Epithelial cell of esophagus (primary cell): ENCODE results near the gene MTUS2.

Source experiments
- DNase-seq: peaks from one replicate; pipeline ENCODE4 v3.0.0; 2010; ENCODE audit warnings: low read depth
- H3K4me3 ChIP-seq: 2 replicates; pipeline ENCODE4 v1.5.1; 2011; ENCODE audit warnings: mild to moderate bottlenecking, low read length, control low read depth
- CTCF ChIP-seq: IDR thresholded peaks from 2 replicates; pipeline ENCODE4 v1.5.1; 2011; ENCODE audit warnings: low read depth, mild to moderate bottlenecking, low read length, control low read depth, inconsistent platforms; ENCODE audit not compliant: insufficient read depth; ENCODE audit errors: missing control alignments

The MTUS2 gene

DNA sequence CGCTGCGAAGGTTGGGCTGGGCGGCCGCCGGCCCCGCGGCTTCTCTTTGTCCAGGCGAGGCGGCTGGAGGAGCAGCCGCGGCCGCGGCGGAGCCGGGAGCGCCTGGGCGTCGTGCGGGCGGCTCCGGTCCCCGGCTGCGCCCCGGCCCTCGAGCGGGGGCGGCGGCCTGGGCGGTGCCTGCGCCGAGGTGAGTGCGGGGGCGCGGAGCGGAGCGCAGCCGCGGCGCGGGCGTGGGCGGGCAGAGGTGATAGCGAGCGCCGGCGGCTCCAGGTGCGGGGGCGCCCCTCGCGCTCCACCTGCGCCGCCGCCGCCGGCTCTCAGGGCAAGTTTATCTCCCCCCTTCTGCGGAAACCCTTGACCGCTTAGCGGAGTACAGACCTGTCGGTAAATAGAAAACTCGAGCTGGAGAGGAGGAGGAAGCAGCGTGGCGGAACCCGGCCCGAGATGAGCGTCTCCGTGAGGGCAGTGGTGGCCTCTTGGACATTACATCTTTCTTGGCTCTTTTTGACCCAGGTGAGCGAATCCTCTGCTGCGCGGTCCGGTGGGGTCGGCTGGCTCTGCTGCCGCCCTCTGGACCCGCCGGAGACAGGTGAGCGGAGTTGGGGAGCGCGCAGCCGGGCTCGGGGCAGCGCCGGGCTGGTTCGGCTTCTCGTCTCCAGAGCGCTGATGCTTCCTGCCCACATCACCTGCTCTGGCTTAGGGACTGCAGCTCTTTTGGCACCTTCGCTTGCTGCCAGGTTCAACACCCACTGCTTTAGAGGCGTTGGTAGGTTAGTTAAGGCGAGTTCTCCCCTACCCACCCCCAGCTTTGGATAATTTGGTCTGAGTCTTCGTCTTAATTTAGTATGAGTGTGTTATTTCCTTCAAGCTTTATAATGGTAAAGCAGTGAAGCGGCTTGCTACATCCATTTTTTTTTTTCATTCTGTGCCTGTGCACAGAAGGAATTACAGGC is at the start of gene MTUS2:
MTUS2 (plus strand) TSS at position 241 of the 953 bp plus-strand sequence.
- peak; percentile 18 for DNase-seq
- H3K4me3 ChIP-seq = peak within 1 kb of the TSS; percentile 29
- no peak for TF ChIP-seq CTCF

DNA sequence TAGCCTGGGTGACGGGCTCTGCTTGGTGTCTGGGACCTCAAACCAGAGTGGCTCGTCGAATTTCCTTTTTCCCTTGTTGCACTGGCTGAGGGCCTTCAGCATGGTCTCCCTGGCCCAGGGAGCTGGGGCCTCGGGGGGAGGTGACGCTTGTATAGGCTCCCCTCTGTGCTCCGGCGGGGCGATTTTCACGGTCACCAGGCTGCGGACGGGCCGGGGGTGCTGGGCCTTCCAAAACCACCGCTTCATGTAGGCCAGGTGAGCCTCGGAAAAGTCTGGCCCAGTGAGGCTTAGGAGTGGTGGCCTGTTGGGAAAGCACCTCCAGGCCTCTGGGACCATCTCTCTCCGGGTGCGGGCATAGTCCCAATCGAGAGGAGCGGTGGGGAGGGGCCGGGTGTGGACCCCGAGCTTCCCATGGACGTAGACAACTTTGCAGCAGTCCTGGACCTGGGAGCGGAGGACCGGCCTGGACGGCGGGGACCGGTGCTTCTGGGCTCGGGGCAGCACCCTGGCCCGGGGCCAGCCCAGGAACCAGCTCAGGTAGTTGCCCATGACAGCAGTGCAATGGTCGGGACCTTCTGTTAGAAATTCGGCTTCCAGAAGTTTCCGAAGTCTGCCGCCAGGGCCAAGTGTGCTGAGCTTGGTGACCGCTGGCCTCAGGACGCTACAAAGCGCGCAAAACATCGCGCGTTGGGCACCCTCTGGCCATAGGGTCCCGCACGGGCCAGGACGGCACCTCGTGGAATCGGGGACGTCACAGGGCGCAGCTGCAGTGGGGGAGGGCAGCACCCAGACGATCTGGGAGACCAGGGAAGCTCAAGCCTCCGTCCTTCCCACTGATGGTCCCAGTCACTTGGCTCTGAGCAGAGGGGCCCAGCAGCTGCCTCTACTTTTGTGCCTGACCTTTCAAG is 41.6 kb upstream of the MTUS2 start:
- H3K4me3 ChIP-seq = no peak overlapping the region
- no peak for DNase-seq
- no peak for TF ChIP-seq CTCF

DNA sequence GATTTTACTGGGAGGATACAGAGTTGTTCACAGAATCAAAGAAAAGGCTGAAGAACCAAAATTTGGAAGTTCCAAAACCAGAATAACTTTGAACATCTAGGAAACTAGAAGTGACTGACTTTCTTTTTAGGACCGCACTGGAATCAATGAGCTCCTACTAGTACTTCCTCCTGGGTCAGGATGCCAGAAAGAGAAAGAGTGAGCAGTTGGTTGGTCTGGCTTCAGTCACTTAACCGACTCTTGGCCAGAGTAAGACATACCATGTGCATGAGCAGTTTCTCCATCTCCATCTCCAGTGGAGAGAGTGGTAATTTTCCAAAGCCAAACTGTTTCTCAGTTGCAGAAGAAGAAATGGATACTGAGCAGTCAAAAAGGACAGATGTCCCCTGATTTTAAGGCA is 27.1 kb upstream of the MTUS2 start:
- no peak for DNase-seq
- TF ChIP-seq CTCF = no peak
- no peak overlapping the region for H3K4me3 ChIP-seq

- no peak for TF ChIP-seq CTCF
- no peak for DNase-seq
- H3K4me3 ChIP-seq = no peak overlapping the region
These were observed 25.7 kb upstream of the MTUS2 start for GRCh38 chr13:28794396-28794795.

GRCh38 chr13:28796938-28797257 is 23.2 kb upstream of the MTUS2 start:
- TF ChIP-seq CTCF = no peak
- no peak overlapping the region for H3K4me3 ChIP-seq
- DNase-seq = no peak

- peak; percentile 17 for DNase-seq
- no peak overlapping the region for H3K4me3 ChIP-seq
- TF ChIP-seq CTCF = peak; percentile 25
These were observed 14.8 kb upstream of the MTUS2 start for GRCh38 chr13:28805193-28805819.
